ENCODE data around the gene ATP2B3.

DNA sequence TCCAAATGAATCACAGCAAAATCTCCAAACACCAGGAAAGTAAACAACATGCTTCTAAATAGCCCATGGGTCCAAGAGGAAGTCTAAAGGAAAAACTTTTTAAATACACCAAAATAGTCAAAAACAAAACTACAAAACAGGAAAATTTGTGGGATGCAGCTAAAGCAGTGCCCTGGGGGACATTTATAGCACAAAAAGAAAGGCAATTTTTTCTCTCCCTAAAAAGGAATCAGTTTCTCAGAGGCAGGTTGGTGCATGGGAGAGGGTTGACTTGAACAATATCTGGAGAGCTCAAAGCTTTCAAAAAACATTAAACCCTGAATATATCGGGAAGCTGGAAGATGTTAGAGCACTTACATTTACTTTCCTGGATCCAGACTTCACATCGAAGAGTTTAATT is 113.9 kb downstream of the ATP2B3 start:
- TF ChIP-seq YY1 (IDR thresholded peaks at IDR 0.05; ENCODE audit: insufficient read depth, insufficient read length) (no peak), ZNF274 (IDR thresholded peaks at IDR 0.05; ENCODE audit: low read depth, low read length) (no peak)

Measured in NT2/D1 (cell line).